HCT116 (cell line): Measurements from ENCODE around the gene ASB10. TPM values are rescaled to one million over a fixed set of nuclear protein-coding genes. Genes with fewer than 3 reads are reported as not detected.

Source experiments
- ATAC-seq: fragments of 200-7000 bp; cut with Tn5 transposase; 2 replicates; pipeline ENCODE4 v1.9.1; 2020; ENCODE audit warnings: mild to moderate bottlenecking, moderate library complexity
- BruUV-seq: library from RNA; stranded (reverse); fragments of 400-500 nt; replicated peaks from 2 replicates; lab custom pipeline; 2021; lab: Mats Ljungman, UMichigan
- CTCF ChIA-PET: fragments of 300-600 bp; sonication (Branson Sonifier 250); formaldehyde crosslinking; loops from one replicate; lab custom pipeline; 2021; ENCODE audit warnings: antibody characterized with exemption; lab: Charles Lee
- POLR2A ChIA-PET: fragments of 300-600, 350-600 bp; sonication (Branson Sonifier 250); formaldehyde crosslinking; loops from one replicate; lab custom pipeline; 2021; ENCODE audit warnings: antibody characterized with exemption; lab: Charles Lee
- RAD21 ChIA-PET, 2 experiments: fragments of 300-600 bp; sonication (Branson Sonifier 250); formaldehyde crosslinking; loops; one replicate each; lab custom pipeline; 2023; ENCODE audit warnings: low total read pairs in 2 of 2; ENCODE audit not compliant: uncharacterized antibody in 2 of 2, unreplicated experiment in 2 of 2, low non-redundant PET in 1 of 2; lab: Charles Lee
- DNase-seq: peaks from one replicate; pipeline ENCODE4 v3.0.0-alpha.2; 2010; ENCODE audit warnings: low read depth, low spot score
- H2AFZ ChIP-seq: fragments of 200-600 bp; shearing (Covaris generic), sonication (generic); 2 replicates; pipeline ENCODE4 v1.6.1; 2017; ENCODE audit warnings: low read depth, mixed run types, mixed read lengths, antibody characterized with exemption, low read length; ENCODE audit not compliant: poor library complexity, severe bottlenecking
- H3K27ac ChIP-seq: 2 replicates; pipeline ENCODE4 v1.5.1; 2012; ENCODE audit warnings: low read depth, low read length
- H3K27me3 ChIP-seq: fragments of 200-600 bp; sonication (generic); 2 replicates; pipeline ENCODE4 v1.6.1; 2016; ENCODE audit warnings: mixed run types, low read length, mixed read lengths; ENCODE audit not compliant: insufficient read depth
- H3K36me3 ChIP-seq, 2 experiments: fragments of 200-500 bp in 1 of 2; fragments of 200-600 bp in 1 of 2; sonication (Bioruptor generic) in 1 of 2; sonication (generic) in 1 of 2; 2 replicates each; pipeline versions ENCODE4 v1.5.1 to v1.6.1; 2014 to 2016; ENCODE audit warnings: low read length in 2 of 2, inconsistent platforms in 1 of 2, mixed read lengths in 1 of 2, mixed run types in 1 of 2; ENCODE audit not compliant: insufficient read depth in 2 of 2, control insufficient read depth in 1 of 2
- H3K4me1 ChIP-seq, 2 experiments: fragments of 200-600 bp in 1 of 2; sonication (generic) in 1 of 2; 2 replicates each; pipeline versions ENCODE4 v1.5.1 to v1.6.1; 2012 to 2017; ENCODE audit warnings: low read length in 2 of 2, inconsistent platforms in 1 of 2, mild to moderate bottlenecking in 1 of 2, mixed read lengths in 1 of 2, mixed run types in 1 of 2, moderate library complexity in 1 of 2; ENCODE audit not compliant: insufficient read depth in 2 of 2, control insufficient read depth in 1 of 2
- H3K4me2 ChIP-seq: fragments of 200-600 bp; sonication (generic); 2 replicates; pipeline ENCODE4 v1.6.1; 2017; ENCODE audit warnings: mixed run types, low read length, mixed read lengths
- H3K4me3 ChIP-seq, 2 experiments: fragments of 200-600 bp in 1 of 2; sonication (generic) in 1 of 2; replicated peaks in 1 of 2; 2 replicates each; pipeline ENCODE4 v1.5.1; 2011 to 2016; ENCODE audit warnings: low read length in 2 of 2, control low read depth in 1 of 2, low read depth in 1 of 2, mild to moderate bottlenecking in 1 of 2, mixed read lengths in 1 of 2, mixed run types in 1 of 2
- H3K79me2 ChIP-seq: fragments of 200-600 bp; sonication (generic); 2 replicates; pipeline ENCODE4 v1.6.1; 2017; ENCODE audit warnings: mild to moderate bottlenecking, mixed run types, low read length, moderate library complexity, mixed read lengths; ENCODE audit not compliant: insufficient read depth
- H3K9ac ChIP-seq: fragments of 200-600 bp; sonication (generic); 2 replicates; pipeline ENCODE4 v1.6.1; 2016; ENCODE audit warnings: low read length, mixed read lengths
- H3K9me2 ChIP-seq: fragments of 200-600 bp; sonication (generic), shearing (Covaris generic); 2 replicates; pipeline ENCODE4 v1.6.1; 2017; ENCODE audit warnings: mixed run types, mild to moderate bottlenecking, moderate library complexity; ENCODE audit not compliant: insufficient read depth
- H3K9me3 ChIP-seq, 2 experiments: fragments of 200-500 bp in 1 of 2; fragments of 200-600 bp in 1 of 2; sonication (Bioruptor generic) in 1 of 2; sonication (generic) in 1 of 2; 2 replicates each; pipeline ENCODE4 v1.6.1; 2014 to 2017; ENCODE audit warnings: low read length in 2 of 2, mixed read lengths in 2 of 2, inconsistent platforms in 1 of 2, low read depth in 1 of 2, mild to moderate bottlenecking in 1 of 2, mixed run types in 1 of 2, moderate library complexity in 1 of 2; ENCODE audit not compliant: control insufficient read depth in 1 of 2, insufficient read depth in 1 of 2
- H4K20me1 ChIP-seq: fragments of 200-600 bp; sonication (generic), shearing (Covaris generic); 2 replicates; pipeline ENCODE4 v1.6.1; 2017; ENCODE audit warnings: mixed run types, mild to moderate bottlenecking, moderate library complexity; ENCODE audit not compliant: insufficient read depth
- CBX3 ChIP-seq: IDR thresholded peaks from 2 replicates; pipeline ENCODE4 v1.6.1; 2012; ENCODE audit warnings: low read depth
- CEBPB ChIP-seq: IDR thresholded peaks from 2 replicates; pipeline ENCODE4 v1.6.1; 2012; ENCODE audit warnings: low read depth
- ELF1 ChIP-seq: IDR thresholded peaks from 2 replicates; pipeline ENCODE4 v1.6.1; 2012; ENCODE audit warnings: low read depth, borderline replicate concordance
- EZH2 ChIP-seq: fragments of 200-600 bp; sonication (generic); IDR thresholded peaks from 2 replicates; pipeline ENCODE4 v1.6.1; 2017; ENCODE audit warnings: antibody characterized with exemption, mixed run types
- EZH2phosphoT487 ChIP-seq: fragments of 200-600 bp; IDR thresholded peaks from 2 replicates; pipeline ENCODE4 v1.6.1; 2018; ENCODE audit warnings: antibody characterized with exemption, borderline replicate concordance
- FOSL1 ChIP-seq: IDR thresholded peaks from 2 replicates; pipeline ENCODE4 v1.6.1; 2012; ENCODE audit warnings: low read depth
- JUND ChIP-seq: IDR thresholded peaks from 2 replicates; pipeline ENCODE4 v1.6.1; 2012
- POLR2A ChIP-seq: IDR thresholded peaks from 2 replicates; pipeline ENCODE4 v1.7.0; 2011; ENCODE audit warnings: borderline replicate concordance; ENCODE audit not compliant: insufficient read depth, insufficient read length; ENCODE audit errors: extremely low read depth
- POLR2AphosphoS5 ChIP-seq: IDR thresholded peaks from 2 replicates; pipeline ENCODE4 v1.6.1; 2011; ENCODE audit warnings: mild to moderate bottlenecking, low read depth, low read length, moderate library complexity
- SIN3A ChIP-seq: IDR thresholded peaks from 2 replicates; pipeline ENCODE4 v1.6.1; 2012; ENCODE audit warnings: low read depth
- SP1 ChIP-seq: IDR thresholded peaks from 2 replicates; pipeline ENCODE4 v1.6.1; 2012; ENCODE audit warnings: low read depth
- SRF ChIP-seq: IDR thresholded peaks from 2 replicates; pipeline ENCODE4 v1.6.1; 2012; ENCODE audit warnings: low read depth
- TCF7L2 ChIP-seq: IDR thresholded peaks from 2 replicates; pipeline ENCODE4 v1.7.0; 2011; ENCODE audit warnings: borderline replicate concordance, inconsistent platforms; ENCODE audit not compliant: insufficient read depth, insufficient read length; ENCODE audit errors: extremely low read depth
- YY1 ChIP-seq: IDR thresholded peaks from 2 replicates; pipeline ENCODE4 v1.6.1; 2011; ENCODE audit warnings: low read length, low read depth, moderate library complexity, mild to moderate bottlenecking; ENCODE audit not compliant: insufficient replicate concordance; ENCODE audit errors: extremely low read depth
- ZFX ChIP-seq: fragments of 450-650 bp; IDR thresholded peaks from 2 replicates; pipeline ENCODE4 v1.6.1; 2017
- ZNF274 ChIP-seq: fragments of 200-500 bp; sonication (Bioruptor generic); IDR thresholded peaks from 2 replicates; pipeline ENCODE4 v1.6.1; 2014; ENCODE audit warnings: mild to moderate bottlenecking, low read depth, low read length, inconsistent platforms
- intact Hi-C: fragments of 100-400 bp; cut with micrococcal nuclease; formaldehyde crosslinking; loops from 2 replicates; pipeline ENCODE4 v1.10.0; 2022
- total RNA-seq: library from RNA; stranded (reverse); gene quantifications from one replicate; pipeline ENCODE4 v1.2.1, GENCODE V29; 2021; ENCODE audit not compliant: unreplicated experiment
- TF ChIP-seq, protein P1 (sequence below): IDR thresholded peaks from 2 replicates; pipeline ENCODE4 v1.6.1; 2012; ENCODE audit warnings: low read depth
- TF ChIP-seq, protein P2 (sequence below): IDR thresholded peaks from 2 replicates; pipeline ENCODE4 v1.6.1; 2011; ENCODE audit warnings: mild to moderate bottlenecking, low read length, moderate library complexity; ENCODE audit not compliant: insufficient replicate concordance; ENCODE audit errors: extremely low read depth
- TF ChIP-seq, protein P3 (sequence below): IDR thresholded peaks from 2 replicates; pipeline ENCODE4 v1.6.1; 2012
- TF ChIP-seq, protein P4 (sequence below), 3 experiments: fragments of 200-600 bp in 1 of 3; sonication (generic) in 1 of 3; IDR thresholded peaks in 2 of 3; conservative IDR thresholded peaks in 1 of 3; 2 replicates each; pipeline ENCODE4 v1.5.1; 2012 to 2017; ENCODE audit warnings: low read depth in 2 of 3, low read length in 2 of 3, antibody characterized with exemption in 1 of 3, borderline replicate concordance in 1 of 3, control low read depth in 1 of 3, mild to moderate bottlenecking in 1 of 3, mixed read lengths in 1 of 3, mixed run types in 1 of 3, moderate library complexity in 1 of 3; ENCODE audit not compliant: insufficient read depth in 1 of 3

ASB10 gene
- total RNA-seq, 1 experiment from 2014 or later, result not detected

DNA sequence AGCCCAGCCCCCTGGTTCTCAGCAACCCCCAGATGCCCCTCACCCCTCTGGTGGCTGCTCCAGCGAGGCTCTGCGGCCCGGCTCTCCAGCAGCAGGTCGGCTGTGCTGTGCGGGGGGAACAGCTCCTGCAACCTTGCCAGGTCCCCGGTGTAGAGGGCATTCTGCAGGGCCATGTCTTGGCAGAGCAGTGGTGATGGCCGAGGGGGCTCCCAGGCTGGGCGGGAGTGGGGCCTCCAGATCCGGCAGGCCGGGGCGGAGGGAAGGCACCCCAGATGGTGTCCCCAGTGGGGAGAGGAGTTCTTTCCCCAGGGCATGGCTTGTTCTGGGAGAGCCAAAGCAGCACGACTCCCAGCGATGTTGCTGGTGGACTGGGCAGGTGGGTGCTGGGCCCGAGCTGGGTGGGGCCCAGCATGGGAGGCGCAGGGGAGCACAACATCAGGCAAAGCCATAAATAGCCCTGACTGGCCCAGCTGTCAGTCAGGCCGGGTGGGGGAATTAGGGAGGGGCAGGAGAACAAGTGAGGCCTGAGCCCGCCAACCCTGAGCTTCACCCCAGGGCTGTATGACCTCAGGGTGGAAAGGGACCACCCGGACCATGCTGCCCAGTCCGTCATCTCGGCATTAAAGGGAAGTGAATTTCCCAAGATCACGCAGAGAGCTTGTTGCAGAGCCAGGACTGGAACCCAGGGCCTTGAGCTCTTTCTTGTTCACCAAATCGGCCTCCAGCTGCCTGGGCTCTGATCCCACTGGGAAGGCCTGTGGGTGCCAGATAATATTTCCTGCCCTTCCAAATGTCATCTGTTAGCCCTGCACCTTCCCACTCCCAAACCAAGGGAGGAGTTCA lies 580 bp upstream of the ASB10 start:
- no peaks in the 10 kb centered on the region for H3K9me2 ChIP-seq
- H3K27ac ChIP-seq, result no peak overlapping the region
- CTCF ChIA-PET, result no interaction called here
- H3K4me1 ChIP-seq, result no peaks in the 10 kb centered on the region
- no peak for ATAC-seq
- H3K4me3 ChIP-seq, result no peak overlapping the region
- H3K36me3 ChIP-seq, result no peaks in the 10 kb centered on the region
- H2AFZ ChIP-seq, result no peak overlapping the region
- POLR2A ChIA-PET, result interaction anchor here (0.7 kb wide), 1 partner anchor 13 kb away, joined by 3 read pairs; no protein-coding TSS in a partner anchor
- no peaks in the 10 kb centered on the region for H3K79me2 ChIP-seq
- H3K9ac ChIP-seq, result no peak overlapping the region
- BruUV-seq, result no TSS peak
- intact Hi-C loops, result no loop called here
- H3K27me3 ChIP-seq, result no peaks in the 10 kb centered on the region
- no peaks in the 10 kb centered on the region for H4K20me1 ChIP-seq
- no peak overlapping the region for H3K4me2 ChIP-seq
- H3K9me3 ChIP-seq, result no peaks in the 10 kb centered on the region
- DNase-seq, result no peak
- RAD21 ChIA-PET, result no interaction called here
- TF ChIP-seq, protein P1, sequence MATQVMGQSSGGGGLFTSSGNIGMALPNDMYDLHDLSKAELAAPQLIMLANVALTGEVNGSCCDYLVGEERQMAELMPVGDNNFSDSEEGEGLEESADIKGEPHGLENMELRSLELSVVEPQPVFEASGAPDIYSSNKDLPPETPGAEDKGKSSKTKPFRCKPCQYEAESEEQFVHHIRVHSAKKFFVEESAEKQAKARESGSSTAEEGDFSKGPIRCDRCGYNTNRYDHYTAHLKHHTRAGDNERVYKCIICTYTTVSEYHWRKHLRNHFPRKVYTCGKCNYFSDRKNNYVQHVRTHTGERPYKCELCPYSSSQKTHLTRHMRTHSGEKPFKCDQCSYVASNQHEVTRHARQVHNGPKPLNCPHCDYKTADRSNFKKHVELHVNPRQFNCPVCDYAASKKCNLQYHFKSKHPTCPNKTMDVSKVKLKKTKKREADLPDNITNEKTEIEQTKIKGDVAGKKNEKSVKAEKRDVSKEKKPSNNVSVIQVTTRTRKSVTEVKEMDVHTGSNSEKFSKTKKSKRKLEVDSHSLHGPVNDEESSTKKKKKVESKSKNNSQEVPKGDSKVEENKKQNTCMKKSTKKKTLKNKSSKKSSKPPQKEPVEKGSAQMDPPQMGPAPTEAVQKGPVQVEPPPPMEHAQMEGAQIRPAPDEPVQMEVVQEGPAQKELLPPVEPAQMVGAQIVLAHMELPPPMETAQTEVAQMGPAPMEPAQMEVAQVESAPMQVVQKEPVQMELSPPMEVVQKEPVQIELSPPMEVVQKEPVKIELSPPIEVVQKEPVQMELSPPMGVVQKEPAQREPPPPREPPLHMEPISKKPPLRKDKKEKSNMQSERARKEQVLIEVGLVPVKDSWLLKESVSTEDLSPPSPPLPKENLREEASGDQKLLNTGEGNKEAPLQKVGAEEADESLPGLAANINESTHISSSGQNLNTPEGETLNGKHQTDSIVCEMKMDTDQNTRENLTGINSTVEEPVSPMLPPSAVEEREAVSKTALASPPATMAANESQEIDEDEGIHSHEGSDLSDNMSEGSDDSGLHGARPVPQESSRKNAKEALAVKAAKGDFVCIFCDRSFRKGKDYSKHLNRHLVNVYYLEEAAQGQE, result no peak
- TF ChIP-seq ELF1 (no peak), POLR2A (no peak), ZNF274 (no peak), JUND (no peak), SP1 (no peak), TCF7L2 (no peak), YY1 (no peak), CBX3 (no peak), SRF (no peak), EZH2 (no peak), POLR2AphosphoS5 (no peak), EZH2phosphoT487 (no peak), CEBPB (no peak), SIN3A (no peak), ZFX (no peak), FOSL1 (no peak)
- TF ChIP-seq, protein P2, sequence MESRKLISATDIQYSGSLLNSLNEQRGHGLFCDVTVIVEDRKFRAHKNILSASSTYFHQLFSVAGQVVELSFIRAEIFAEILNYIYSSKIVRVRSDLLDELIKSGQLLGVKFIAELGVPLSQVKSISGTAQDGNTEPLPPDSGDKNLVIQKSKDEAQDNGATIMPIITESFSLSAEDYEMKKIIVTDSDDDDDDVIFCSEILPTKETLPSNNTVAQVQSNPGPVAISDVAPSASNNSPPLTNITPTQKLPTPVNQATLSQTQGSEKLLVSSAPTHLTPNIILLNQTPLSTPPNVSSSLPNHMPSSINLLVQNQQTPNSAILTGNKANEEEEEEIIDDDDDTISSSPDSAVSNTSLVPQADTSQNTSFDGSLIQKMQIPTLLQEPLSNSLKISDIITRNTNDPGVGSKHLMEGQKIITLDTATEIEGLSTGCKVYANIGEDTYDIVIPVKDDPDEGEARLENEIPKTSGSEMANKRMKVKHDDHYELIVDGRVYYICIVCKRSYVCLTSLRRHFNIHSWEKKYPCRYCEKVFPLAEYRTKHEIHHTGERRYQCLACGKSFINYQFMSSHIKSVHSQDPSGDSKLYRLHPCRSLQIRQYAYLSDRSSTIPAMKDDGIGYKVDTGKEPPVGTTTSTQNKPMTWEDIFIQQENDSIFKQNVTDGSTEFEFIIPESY, result no peak
- TF ChIP-seq, protein P3, sequence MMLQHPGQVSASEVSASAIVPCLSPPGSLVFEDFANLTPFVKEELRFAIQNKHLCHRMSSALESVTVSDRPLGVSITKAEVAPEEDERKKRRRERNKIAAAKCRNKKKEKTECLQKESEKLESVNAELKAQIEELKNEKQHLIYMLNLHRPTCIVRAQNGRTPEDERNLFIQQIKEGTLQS, result no peak
- TF ChIP-seq, protein P4, sequence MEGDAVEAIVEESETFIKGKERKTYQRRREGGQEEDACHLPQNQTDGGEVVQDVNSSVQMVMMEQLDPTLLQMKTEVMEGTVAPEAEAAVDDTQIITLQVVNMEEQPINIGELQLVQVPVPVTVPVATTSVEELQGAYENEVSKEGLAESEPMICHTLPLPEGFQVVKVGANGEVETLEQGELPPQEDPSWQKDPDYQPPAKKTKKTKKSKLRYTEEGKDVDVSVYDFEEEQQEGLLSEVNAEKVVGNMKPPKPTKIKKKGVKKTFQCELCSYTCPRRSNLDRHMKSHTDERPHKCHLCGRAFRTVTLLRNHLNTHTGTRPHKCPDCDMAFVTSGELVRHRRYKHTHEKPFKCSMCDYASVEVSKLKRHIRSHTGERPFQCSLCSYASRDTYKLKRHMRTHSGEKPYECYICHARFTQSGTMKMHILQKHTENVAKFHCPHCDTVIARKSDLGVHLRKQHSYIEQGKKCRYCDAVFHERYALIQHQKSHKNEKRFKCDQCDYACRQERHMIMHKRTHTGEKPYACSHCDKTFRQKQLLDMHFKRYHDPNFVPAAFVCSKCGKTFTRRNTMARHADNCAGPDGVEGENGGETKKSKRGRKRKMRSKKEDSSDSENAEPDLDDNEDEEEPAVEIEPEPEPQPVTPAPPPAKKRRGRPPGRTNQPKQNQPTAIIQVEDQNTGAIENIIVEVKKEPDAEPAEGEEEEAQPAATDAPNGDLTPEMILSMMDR (IDR thresholded peaks at IDR 0.05 in 2 of 3, conservative IDR thresholded peaks at IDR 0.05 in 1 of 3; ENCODE audit: borderline replicate concordance in 1 of 3, insufficient read depth in 1 of 3, low read depth in 2 of 3, low read length in 2 of 3), result no peak
